Measurements from ENCODE around the gene NUMBL.

Gene NUMBL

DNA sequence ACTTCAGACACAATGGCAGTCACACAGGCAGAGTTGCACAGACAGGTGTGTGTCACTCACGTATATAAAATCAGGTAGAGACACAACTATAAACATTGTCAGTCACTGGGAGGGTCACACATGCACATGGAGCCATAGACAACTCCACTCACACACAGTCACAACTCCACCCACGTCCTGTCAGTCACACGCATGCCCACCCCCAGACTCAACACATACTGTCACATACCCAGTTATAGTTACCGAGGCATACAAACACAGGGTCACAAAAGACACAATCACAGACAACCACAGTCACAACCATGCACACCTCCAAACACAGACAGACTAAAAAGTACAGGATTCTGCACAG, 1.5 kb downstream of the NUMBL start:
- DNase-seq, result no peak

- no peak for DNase-seq
These were observed 2.1 kb downstream of the NUMBL start for GRCh38 chr19:40688309-40688708.

- DNase-seq, result no peak
These were observed 2.9 kb downstream of the NUMBL start for GRCh38 chr19:40687525-40688016.

DNA sequence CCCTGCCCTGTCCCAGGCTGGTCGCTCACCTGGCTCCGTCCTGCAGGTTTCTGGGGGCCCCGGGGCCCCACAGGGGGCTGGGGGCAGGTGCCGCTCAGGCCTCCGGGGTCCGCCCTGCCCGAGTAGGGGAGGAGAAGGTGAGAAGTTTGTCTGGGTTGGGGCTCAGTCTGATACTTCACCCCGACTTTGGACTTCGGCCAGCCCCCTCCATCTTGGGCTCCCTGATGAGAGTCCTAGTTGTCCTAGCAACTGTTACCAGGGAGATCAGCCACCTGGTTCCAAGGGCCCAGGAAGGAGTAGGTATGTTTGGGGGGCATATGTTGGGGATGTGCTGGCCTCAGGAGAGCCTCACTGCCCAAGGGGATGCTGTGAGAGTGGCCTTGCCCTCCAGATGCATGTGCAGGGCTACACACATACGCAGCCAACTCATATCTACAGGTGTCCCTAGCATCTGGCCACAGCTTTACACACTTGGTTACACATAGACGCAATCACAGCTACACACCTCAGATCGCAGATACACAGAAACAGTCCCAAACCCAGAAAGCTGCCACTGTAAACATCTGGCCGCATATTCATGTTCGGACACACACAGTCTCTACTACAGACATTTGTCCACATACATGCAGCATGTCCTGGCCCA, 3.4 kb downstream of the NUMBL start:
- peak in 1 of 2 experiments; percentile 27 for DNase-seq

DNA sequence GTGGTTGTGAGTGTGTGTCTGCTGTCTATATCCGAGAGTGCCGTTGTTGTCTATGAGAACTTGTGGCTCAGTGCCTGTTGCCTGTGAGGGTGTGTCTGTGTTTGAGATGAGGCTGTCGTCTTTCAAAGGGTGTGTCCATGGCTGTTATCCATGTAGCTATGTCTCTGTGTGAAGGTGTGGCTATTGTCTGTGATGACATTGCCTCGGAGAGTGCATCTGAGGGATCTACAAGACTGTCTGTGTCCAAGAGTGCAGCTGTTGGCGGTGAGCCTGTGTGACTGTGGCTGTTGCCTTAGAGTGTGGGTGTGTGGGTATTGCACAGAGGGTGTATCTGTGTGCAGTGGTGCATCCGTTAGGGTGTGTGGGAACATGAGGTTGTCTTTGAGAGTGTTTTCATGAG, 4.9 kb downstream of the NUMBL start:
- DNase-seq, result no peak

GRCh38 chr19:40685016-40685526, 5.4 kb downstream of the NUMBL start:
- no peak for DNase-seq

- no peak for DNase-seq
These were observed 6.2 kb downstream of the NUMBL start for GRCh38 chr19:40684280-40684679.

- DNase-seq, result no peak
These were observed 7.0 kb downstream of the NUMBL start for GRCh38 chr19:40683437-40683836.

GRCh38 chr19:40682431-40682964, 8.0 kb downstream of the NUMBL start:
- peak in 1 of 2 experiments; percentile 16 for DNase-seq

- no peak for DNase-seq
These were observed 9.4 kb downstream of the NUMBL start for GRCh38 chr19:40681039-40681438.

- DNase-seq, result no peak
These were observed 13.3 kb downstream of the NUMBL start for GRCh38 chr19:40677156-40677555.

GRCh38 chr19:40674291-40674690, 16.2 kb downstream of the NUMBL start:
- no peak for DNase-seq

- no peak for DNase-seq
These were observed 17.1 kb downstream of the NUMBL start for GRCh38 chr19:40673397-40673796.

DNA sequence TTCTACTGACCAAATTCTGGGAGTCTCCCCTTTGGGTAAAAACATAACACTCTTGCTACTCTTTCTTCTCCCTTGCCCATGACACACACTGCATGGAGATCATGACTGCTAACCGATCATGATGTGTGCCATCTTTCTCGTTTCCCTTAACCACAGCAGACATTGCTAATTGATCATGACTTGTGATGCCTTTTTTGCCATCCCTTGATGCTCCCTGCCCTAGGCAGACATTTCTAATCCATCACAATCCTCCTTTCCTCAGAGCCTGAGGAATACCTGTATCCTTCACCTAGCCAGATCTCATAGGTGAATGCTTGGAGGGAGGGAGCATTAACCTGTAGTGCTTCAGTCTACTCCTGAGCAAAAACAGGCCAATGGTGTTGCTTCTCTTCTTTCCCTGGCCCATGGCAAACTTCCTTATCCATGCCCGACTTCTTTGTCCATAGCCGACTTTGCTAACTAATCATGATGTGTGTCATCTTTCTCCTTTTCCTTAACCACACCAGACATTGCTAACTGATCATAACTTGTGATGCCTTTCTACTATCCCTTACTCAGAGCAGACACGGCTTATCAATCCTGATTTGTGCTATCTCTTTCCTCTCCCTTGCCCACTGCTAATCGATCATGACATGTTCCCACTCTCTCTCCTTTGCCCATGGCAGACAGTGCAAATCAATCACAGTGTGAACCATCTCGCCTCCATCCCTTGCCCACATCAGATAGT, 17.7 kb downstream of the NUMBL start:
- DNase-seq, result no peak

- no peak for DNase-seq
These were observed 18.4 kb downstream of the NUMBL start for GRCh38 chr19:40672038-40672437.

DNA sequence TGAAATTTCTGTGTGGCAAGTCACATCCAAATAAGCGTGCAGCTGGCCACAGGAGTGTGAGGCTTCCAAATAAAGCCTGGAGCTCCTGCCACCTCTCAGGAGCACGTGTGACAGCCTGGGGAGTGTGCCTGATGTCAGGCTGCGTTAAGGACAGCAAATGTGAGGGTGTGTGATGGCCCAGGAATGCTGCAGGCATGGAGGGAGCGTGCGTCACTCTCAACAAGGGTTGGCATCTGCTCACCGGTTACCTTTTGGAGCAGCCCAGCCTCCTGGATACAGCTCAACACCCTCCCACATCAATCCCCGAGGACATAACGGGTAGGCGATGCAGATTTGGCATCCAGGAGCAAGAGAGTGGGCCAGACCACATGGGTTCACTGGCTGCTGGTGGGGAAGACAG, 19.0 kb downstream of the NUMBL start:
- no peak for DNase-seq

DNA sequence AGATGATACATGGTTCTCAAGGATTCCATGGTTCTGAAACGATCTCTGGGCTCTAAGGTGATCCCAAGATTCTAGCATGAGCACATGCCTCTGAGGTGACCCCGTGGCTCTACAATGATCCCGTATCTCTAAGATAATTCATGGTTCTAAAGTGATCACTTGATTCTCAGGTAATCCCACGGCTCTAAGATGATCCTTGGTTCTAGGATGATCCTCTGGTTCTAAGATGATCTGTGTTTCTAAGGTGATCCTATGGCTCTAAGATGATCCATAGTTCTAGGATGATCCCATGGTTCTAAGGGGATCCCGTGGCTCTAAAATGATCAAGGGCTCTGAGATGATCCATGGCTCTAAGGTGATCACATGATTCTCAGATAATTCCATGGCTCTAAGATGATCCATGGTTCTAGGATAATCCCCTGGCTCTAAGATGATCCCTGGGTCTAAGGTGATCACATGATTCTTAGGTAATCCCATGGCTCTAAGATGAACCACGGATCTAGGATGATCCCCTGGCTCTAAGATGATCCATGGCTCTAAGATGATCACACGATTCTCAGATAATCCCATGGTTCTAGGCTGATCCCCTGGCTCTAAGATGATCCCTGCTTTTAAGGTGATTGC, 21.3 kb downstream of the NUMBL start:
- no peak for DNase-seq

- no peak for DNase-seq
These were observed 22.8 kb downstream of the NUMBL start for GRCh38 chr19:40667602-40668001.

DNA sequence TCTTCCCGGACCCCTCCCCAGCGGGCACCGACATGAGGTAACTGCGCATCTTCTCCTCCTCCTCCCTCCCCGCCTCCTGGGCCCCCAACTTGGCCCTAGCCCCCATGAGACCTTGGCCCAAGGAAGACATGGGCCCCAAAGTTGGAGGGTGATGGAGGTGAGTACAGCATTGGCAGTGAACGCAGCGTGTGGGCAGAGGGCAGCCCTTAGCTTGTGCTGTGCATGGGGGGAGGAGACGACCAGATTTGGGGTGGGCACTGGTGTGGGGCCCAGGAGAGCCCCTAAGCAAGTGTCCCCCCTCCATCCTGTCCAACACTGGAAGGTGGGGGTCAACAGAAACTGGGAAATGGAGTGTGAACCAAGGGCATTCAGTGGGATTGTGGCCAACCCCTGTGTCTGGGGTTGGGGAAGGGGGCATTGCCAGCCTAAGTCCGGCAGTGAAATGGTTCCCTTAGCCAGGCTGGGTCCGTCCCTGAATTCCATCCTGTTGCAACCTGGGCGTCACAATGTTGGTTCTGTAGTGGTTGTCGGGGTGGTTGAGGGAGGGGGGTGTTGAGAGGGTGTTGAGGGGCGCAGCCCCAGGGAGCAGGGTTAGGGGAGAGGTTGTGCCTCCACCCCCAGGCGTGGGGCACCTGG, 23.5 kb downstream of the NUMBL start:
- no peak for DNase-seq

DNA sequence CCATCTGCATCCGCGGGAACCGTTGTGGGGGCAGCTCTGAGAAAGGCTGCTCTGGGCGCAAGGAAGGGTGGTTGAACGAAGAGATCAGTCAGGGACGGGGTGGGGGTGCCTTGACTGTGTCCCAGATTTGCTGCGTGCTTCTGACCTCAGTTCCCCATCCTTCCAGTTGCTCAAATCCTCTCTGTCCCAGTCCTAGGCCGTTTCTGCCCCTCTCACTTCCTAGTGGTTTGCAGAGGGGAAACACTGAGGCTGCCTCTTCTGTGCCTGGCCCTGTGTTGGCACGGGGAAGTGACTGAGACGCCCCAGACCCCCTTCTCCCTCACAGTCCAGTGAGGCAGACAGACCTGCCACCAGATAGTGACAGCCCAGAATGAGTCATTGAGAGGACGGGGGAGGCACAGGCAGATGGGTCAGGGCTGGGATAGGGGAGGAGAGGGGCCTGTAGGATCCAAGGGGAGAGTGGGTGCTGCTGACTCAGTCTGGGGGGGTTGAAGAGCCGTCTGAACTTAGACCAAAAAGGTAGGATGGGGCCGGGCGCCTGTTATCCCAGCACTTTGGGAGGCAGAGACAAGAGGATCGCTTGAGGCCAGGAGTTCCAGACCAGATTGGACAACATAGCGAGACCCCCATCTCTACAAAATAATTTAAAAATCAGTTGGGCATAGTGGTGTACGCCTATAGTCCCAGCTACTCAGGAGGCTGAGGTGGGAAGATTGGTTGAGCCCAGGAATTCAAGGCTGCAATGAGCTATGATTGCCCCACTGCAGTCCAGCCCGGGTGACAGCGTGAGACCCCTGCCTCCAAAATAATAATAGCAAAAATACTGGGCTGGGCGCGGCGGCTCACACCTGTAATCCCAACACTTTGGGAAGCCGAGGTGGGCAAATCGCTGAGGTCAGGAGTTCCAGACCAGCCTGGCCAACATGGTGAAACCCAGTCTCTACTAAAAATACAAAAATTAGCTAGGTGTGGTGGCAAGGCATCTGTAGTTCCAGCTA, 26.5 kb downstream of the NUMBL start:
- no peak for DNase-seq

GRCh38 chr19:40662925-40663694, 27.3 kb downstream of the NUMBL start:
- peak; percentile 70 to 89 for DNase-seq
